Jurkat, Clone E6-1 (cell line): ENCODE data around the gene MST1R.

Source experiments
- DNase-seq: peaks from one replicate; pipeline ENCODE4 v3.0.0-alpha.2; 2011; ENCODE audit warnings: low read depth, low spot score
- H3K4me3 ChIP-seq: 2 replicates; pipeline ENCODE4 v1.5.1; 2011; ENCODE audit warnings: mild to moderate bottlenecking, low read length, control low read depth, moderate library complexity

The MST1R gene

DNA sequence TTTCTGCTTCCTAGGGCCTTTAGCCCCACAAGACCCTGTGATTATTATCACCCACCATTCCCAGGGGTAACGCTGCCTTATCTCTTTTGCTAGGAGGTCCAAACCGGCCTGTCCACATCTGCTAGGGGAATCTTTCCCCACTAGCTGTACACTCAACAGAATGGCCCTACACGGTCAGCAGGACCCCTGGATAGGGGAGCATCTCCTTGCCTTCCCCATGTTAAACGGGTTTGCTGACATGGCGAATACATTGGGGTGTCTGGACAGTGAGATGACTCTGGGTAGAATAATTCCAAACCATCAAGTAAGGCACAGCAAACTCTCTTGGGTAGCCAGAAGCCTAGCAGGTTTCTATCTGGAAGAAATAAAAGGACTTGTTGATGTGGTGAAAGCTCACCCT lies 48.0 kb downstream of the MST1R start:
- no peak for DNase-seq
- peak overlapping the region; percentile 93 for H3K4me3 ChIP-seq

DNA sequence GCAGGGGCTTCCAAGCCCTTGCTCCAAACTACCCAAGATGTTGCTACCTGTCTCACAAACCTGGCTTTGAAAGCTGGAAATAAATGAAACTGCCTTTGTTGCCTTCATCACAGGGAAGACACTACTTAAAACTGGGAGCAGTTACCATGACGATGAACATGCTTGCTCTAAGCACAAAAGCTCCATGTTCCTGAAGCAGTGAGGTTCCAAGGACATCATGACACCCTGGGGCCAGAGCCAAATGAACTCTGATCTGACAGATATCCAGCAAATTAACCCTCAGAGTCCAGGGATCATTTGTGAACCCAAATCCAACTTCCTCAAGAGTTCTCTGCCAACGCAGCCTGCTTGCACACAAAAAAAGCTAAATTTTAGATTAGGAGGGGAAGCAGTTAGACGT lies 58.0 kb downstream of the MST1R start:
- no peak for DNase-seq

DNA sequence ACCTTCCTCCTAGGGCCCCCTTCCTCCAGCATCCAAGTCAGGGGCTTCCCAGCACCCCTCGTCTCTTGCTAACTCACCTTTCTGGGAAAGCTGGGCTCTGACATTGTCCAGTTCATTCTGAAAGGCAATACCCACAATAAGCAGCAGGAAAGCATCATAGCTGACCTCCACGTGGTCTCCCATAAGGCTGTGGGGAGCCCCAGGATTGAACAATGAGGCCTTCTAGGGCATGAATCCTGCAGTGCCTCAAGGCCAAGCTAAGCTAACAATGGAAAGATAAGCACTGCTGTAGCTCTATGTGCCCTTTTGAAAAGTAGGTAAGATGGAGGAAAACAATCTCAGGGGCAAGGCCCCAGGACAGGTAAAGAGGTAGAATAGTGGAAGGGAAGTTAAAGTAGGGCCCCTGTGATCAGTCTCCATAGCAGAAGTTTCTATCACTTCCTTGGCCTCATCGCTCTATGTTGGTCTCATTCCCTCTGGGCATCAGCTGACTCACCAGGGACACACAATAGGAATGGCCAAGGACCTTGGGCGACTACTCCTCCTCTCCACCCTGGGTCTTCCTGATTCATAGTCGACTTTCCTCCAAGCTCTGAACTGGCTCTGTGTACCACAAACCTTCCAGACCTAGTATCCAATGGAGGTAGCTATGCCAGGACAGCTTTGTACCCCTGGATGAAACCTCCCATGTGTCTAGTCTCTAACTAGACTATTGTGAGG lies 59.0 kb downstream of the MST1R start:
- no peak overlapping the region for H3K4me3 ChIP-seq
- DNase-seq: no peak

More for the DNA sequence above, 58.0 kb downstream of the MST1R start:
- no peak overlapping the region for H3K4me3 ChIP-seq

DNA sequence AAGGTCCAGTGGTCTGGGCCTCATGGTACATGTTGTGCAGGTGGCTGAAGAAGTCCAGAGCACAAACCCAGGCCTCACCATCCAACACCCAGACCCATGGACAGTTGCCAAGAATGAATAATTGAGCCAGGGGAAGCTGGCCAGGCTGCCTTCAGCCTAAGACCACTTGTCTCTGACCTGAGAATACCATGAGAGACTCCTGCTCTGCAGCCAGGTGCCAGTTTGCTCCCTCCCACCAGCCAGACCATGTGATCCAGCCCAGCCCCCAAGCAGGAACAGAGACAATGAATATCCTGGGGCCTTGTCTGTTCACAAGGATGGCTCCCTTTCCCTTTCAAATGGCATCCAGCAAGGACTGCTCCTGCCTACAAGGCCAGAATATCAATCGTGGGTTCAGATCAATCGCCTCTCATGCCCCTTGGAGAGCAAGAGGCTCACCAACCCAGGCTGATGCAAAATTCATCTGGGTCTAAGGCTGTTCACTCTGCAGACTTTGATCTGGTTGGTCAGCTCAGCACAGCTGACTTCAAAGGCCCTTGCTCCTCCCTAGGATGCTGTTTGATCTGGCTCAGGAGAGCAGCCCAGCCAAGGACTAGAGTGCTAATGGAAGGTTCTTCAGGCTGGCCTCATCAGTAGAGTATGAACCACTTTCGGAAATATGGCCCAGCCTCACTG lies 60.7 kb downstream of the MST1R start:
- DNase-seq: peak; percentile 38

DNA sequence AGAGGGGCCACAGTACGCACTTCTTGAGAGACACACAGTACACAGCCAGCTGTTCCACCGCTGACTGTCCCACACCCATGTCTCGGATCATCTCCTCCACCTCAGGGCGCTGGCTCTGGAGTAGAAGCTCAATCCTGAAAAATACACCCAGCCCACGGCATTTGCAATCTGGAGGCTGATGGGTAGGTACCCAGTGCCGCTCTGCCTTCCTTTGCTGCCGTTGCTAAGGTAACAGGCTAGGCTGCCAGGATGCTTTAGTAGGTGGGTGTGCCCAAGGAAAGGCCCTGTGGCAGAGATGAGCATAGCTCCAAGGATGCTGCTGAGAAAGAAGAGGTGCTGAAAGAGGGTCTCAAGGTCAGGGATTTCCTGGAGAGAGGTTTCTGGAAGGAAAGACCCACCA lies 61.9 kb downstream of the MST1R start:
- no peak for DNase-seq
- H3K4me3 ChIP-seq: no peak overlapping the region

More for the DNA sequence above, 60.7 kb downstream of the MST1R start:
- H3K4me3 ChIP-seq: no peak overlapping the region

DNA sequence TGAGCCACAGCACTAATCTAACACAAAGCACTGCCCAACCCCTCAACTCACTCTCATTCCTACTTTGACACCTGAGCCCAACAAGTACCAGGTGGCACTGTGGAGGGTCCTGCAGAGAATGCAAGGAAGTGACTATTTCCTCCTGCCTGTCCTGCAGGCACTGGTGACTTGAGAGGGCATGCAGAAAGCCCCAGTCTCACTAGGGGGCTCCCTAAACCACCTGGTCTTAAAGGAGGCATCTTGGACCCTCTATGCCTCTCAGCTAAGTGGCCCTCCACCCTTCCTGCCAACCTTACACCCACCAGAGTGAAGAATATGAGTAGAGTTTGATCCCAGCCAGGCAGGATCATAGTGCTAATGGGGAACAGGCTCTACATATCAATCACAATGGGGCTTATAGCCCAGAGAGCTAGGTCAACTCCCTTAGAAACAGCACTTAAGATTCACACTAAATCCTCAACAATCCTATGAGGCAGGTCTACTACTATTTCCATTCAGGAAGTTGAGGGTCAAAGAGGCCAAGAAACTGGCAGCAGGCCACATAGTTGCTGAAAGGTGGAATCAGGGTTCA lies 62.5 kb downstream of the MST1R start:
- DNase-seq: peak; percentile 43
- no peak overlapping the region for H3K4me3 ChIP-seq

DNA sequence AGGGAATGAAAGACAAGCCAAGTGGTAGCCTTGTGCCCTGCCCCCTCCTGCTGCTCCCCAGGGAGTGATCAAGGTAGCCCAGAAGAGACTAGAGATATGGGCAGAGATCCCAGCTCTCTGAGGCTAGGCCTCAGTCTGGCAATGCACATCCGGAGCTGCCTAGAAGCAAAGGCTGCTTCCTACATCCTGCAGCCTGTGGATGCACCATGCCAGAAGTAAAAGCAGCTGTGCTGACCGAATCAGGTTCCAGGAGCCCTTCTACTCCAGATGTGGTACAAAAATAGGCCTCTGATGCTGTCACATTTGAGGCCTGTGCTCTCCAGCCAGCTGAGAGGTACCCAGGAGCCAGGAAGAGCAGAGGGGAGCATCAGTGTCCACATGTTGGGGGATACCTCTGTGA lies 63.3 kb downstream of the MST1R start:
- no peak for DNase-seq
- H3K4me3 ChIP-seq: no peak overlapping the region

DNA sequence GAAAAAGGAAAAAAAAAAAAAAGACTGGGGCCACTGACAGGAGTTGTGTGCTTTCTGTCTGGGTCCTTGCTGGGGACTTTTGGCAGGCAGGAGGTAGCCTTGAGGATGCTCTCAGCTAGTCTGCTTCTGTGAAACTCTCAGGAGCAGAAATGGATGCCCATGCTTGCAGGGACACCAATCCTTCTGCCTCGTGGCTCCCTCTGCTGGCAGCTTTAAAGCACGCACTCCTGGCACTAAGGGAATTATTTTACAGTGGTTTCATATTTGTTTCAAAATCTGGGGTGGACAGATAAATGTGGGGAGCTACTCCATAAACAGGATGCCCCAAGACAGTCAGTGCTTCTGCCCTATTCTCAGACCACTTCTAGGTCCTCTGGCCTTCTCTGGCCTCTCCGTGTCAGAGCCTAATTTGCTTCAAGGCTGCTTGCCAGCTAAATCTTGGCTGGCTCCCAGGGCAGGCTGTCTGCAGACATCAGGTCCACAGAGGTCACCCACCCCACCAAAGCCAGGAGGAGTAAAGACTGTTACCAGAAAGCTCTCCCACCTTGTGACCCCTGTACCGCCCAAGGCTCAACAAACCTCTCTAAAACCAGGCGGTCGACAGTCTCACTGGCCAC lies 64.4 kb downstream of the MST1R start:
- H3K4me3 ChIP-seq: no peak overlapping the region
- peak; percentile 72 for DNase-seq
